Spleen (tissue), 11 donors: ENCODE results near the gene ATF6B. TPM values are rescaled to one million over a fixed set of nuclear protein-coding genes. Genes with fewer than 3 reads are reported as not detected.
A peak's percentile ranks its signal among the peaks of the same experiment; 100 is the strongest.

Source experiments
- DNase-seq: peaks from one replicate; pipeline ENCODE4 v3.0.0-alpha.2; 2020
- H3K27ac ChIP-seq, 8 donors: fragments of 200-600 bp; sonication (generic) in 7 of 8; 1 replicate in 4 of 8; 2 replicates in 4 of 8; pipeline versions ENCODE4 v1.5.0 to v1.8.0; 2016 to 2021; ENCODE audit warnings: inconsistent platforms in 4 of 8, mild to moderate bottlenecking in 4 of 8, moderate library complexity in 1 of 8
- H3K27me3 ChIP-seq, 7 donors: fragments of 200-600 bp; sonication (generic) in 6 of 7; replicated peaks in 1 of 7; 1 replicate in 4 of 7; 2 replicates in 3 of 7; pipeline versions ENCODE4 v1.5.0 to v1.8.0; 2016 to 2021; ENCODE audit warnings: inconsistent platforms in 3 of 7, mild to moderate bottlenecking in 1 of 7
- H3K36me3 ChIP-seq, 6 donors: fragments of 200-600 bp; sonication (generic) in 5 of 6; 1 replicate in 4 of 6; 2 replicates in 2 of 6; pipeline versions ENCODE4 v1.5.0 to v1.8.0; 2016 to 2021; ENCODE audit warnings: inconsistent platforms in 2 of 6
- H3K4me1 ChIP-seq, 6 donors: fragments of 200-600 bp; sonication (generic) in 5 of 6; 1 replicate in 3 of 6; 2 replicates in 3 of 6; pipeline versions ENCODE4 v1.5.0 to v1.8.0; 2016 to 2021; ENCODE audit warnings: inconsistent platforms in 3 of 6
- H3K4me3 ChIP-seq, 8 donors: fragments of 200-600 bp; sonication (generic) in 7 of 8; 1 replicate in 4 of 8; 2 replicates in 4 of 8; pipeline versions ENCODE4 v1.5.0 to v1.8.0; 2016 to 2021; ENCODE audit warnings: inconsistent platforms in 4 of 8, mild to moderate bottlenecking in 4 of 8, moderate library complexity in 2 of 8
- H3K9me3 ChIP-seq, 8 donors: fragments of 200-600 bp; sonication (generic) in 7 of 8; 1 replicate in 4 of 8; 2 replicates in 4 of 8; pipeline versions ENCODE4 v1.5.0 to v1.8.0; 2016 to 2021; ENCODE audit warnings: inconsistent platforms in 4 of 8
- POLR2A ChIP-seq, 3 donors: fragments of 450-650 bp; IDR thresholded peaks; one replicate each; pipeline ENCODE4 v1.5.1; 2017; ENCODE audit warnings: antibody characterized with exemption in 3 of 3, mild to moderate bottlenecking in 1 of 3
- POLR2AphosphoS5 ChIP-seq, 3 donors: sonication (generic); formaldehyde crosslinking; IDR thresholded peaks; one replicate each; pipeline ENCODE4 v1.5.1; 2017; ENCODE audit warnings: antibody characterized with exemption in 3 of 3
- WGBS, 5 donors: extraction: QIAGEN DNeasy Blood & Tissue Kit in 3 of 5; methylation state at CpG; one replicate each; pipeline versions ENCODE4 v1.1.5 to v1.1.7; 2013 to 2018; 5-methylcytosine and 5-hydroxymethylcytosine counted together
- intact Hi-C: fragments of 100-400 bp; cut with DNase I; formaldehyde crosslinking; loops from one replicate; pipeline ENCODE4 v1.15.0; 2023; ENCODE audit warnings: low total_unique reads
- polyA plus RNA-seq, 3 donors: library from polyadenylated mRNA; stranded (reverse); fragments of 200-250 nt; gene quantifications; one replicate each; pipeline ENCODE4 v1.2.1, GENCODE V29; 2013
- total RNA-seq, 7 donors: library from RNA; depleted of rRNA in 3 of 7; stranded (reverse); fragments of >200 nt in 3 of 7; fragmentation: NEBNext Ultra II Directional in 4 of 7; extraction: Animal tissue kit (Norgen Biotek cat#: 25700) in 4 of 7; gene quantifications; one replicate each; pipeline versions ENCODE4 v1.1.0 to v1.2.1, GENCODE V29; 2016 to 2021
- TF ChIP-seq, protein P1 (sequence below), 11 experiments: fragments of 200-600 bp in 7 of 11; fragments of 450-650 bp in 4 of 11; sonication (generic) in 4 of 11; IDR thresholded peaks in 8 of 11; conservative IDR thresholded peaks in 3 of 11; 1 replicate in 7 of 11; 2 replicates in 4 of 11; pipeline versions ENCODE4 v1.4.0 to v1.8.0; 2016 to 2021; ENCODE audit warnings: antibody characterized with exemption in 11 of 11, inconsistent platforms in 4 of 11, mild to moderate bottlenecking in 1 of 11
- donor health status: healthy with polysubstance abuse.
- donor health status: DM: no; HTN: no; CAD: no; lungs with moderate emphysema.
- donor health status: DM: no; HTN: no; CAD: no.
- donor health status: Bipolar disorder and iron deficiency.
- donor health status: healthy.
- donor health status: DM: no; HTN: no; CAD: no.
- donor health status: DM: yes; HTN: yes; CAD: no.

ATF6B gene
- total and polyA plus RNA-seq, 10 donors: 45.3 to 126 (median 92.7) TPM

DNA sequence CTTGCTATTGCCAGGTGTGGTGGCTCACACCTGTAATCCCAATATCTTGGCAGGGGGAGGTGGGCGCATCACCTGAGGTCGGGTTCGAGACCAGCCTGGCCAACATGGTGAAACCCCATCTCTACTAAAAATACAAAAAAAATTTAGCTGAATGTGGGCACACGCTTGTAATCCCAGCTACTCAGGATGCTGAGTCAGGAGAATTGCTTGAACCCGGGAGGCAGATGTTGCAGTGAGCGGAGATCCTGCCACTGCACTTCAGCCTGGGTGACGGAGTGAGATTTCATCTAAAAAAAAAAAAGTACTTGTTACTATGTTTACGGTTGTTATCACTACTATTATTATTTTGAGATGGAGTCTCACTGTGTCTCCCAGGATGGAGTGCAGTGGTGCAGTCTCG lies 28.8 kb upstream of the ATF6B start:
- intact Hi-C loops: no loop called here
- Histone ChIP-seq H3K27ac (no peak overlapping the region), H3K9me3 (no peaks in the 10 kb centered on the region), H3K36me3 (peaks cover 0 to 42% (median 16%) of the 10 kb centered on the region in 6 donors), H3K27me3 (peaks cover 0 to 27% (median 0%) of the 10 kb centered on the region in 7 donors), H3K4me3 (no peak overlapping the region), H3K4me1 (peaks cover 6 to 42% (median 28%) of the 10 kb centered on the region in 6 donors)
- no peak for DNase-seq
- TF ChIP-seq POLR2AphosphoS5 (IDR thresholded peaks at IDR 0.05) (no peak), POLR2A (IDR thresholded peaks at IDR 0.05) (no peak)
- TF ChIP-seq, protein P1, sequence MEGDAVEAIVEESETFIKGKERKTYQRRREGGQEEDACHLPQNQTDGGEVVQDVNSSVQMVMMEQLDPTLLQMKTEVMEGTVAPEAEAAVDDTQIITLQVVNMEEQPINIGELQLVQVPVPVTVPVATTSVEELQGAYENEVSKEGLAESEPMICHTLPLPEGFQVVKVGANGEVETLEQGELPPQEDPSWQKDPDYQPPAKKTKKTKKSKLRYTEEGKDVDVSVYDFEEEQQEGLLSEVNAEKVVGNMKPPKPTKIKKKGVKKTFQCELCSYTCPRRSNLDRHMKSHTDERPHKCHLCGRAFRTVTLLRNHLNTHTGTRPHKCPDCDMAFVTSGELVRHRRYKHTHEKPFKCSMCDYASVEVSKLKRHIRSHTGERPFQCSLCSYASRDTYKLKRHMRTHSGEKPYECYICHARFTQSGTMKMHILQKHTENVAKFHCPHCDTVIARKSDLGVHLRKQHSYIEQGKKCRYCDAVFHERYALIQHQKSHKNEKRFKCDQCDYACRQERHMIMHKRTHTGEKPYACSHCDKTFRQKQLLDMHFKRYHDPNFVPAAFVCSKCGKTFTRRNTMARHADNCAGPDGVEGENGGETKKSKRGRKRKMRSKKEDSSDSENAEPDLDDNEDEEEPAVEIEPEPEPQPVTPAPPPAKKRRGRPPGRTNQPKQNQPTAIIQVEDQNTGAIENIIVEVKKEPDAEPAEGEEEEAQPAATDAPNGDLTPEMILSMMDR (IDR thresholded peaks at IDR 0.05 in 8 of 11, conservative IDR thresholded peaks at IDR 0.05 in 3 of 11): no peak
- 90 to 98% (median 95%) methylated on average over 9 of the region's 9 CpGs for WGBS, 5 donors

GRCh38 chr6:32154514-32155161 lies 26.6 kb upstream of the ATF6B start:
- intact Hi-C loops: no loop called here
- peaks cover 6 to 62% (median 35%) of the 10 kb centered on the region in 6 donors for H3K4me1 ChIP-seq

DNA sequence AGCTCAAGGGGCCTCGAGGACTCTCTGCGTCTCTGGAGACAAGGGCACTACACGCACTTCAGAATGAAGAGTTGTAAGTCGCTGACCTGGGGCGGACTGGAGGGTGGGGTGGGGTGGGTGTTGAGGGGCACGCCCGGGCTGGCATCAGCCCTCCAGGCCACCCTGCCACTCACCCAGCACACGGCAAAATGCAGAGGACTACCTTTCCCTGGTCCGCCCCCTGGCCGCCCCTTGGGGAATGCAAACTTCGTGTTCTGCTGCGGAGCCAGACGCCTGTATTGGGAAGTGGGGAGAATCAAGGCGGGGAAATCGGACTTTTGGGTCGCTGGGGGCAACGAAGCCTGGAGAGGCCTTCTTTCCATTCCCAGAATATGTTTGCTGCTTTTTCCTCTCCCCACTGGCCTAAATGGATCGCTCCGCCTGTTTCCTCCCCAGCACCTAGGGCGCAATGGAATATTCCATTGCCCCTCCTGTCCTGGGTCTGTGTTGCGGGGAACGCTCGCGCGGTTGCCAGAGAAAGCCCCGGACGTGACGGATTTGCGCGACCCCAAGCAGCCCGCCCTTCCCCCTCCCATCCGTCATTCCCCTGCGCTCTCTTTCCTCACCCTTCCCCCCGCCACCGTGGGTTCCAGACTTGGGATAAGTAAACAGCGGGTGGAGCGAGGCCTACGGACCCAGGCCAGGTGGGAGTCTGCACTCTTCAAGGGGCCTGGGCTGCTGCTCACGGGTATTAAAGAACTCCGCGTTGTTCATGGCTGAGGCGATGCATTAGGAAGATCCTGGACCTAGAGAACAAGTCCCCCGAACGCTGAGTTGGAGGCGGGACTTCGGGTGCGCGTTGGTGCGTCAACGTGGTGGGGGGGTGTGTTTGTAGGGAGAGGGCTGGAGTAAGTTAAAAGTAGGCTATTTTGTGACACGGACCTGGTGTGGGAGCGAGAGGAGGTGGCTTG lies 25.8 kb upstream of the ATF6B start, which contains the start of gene PPT2:
TSS of gene PPT2 (plus strand) at position 578 of the 950 bp plus-strand sequence. CDS start 454 bp downstream, outside the sequence.
- Histone ChIP-seq H3K9me3 (no peaks in the 10 kb centered on the region), H3K27ac (peak within 1 kb of the TSS; percentile 62 to 86 (median 82)), H3K36me3 (peaks cover 0 to 32% (median 14%) of the 10 kb centered on the region in 6 donors), H3K4me1 (peaks cover 6 to 70% (median 39%) of the 10 kb centered on the region in 6 donors), H3K27me3 (peaks cover 0 to 57% (median 27%) of the 10 kb centered on the region in 7 donors), H3K4me3 (peak within 1 kb of the TSS; percentile 49 to 80 (median 68))
- peak; percentile 85 for DNase-seq
- WGBS, 5 donors: 1 to 6% (median 2%) methylated on average over 49 to 52 of the region's 52 CpGs
- intact Hi-C loops: no loop called here
- TF ChIP-seq POLR2AphosphoS5 (IDR thresholded peaks at IDR 0.05): peak; percentile 71 to 81 (median 75)
- no peak for TF ChIP-seq POLR2A (IDR thresholded peaks at IDR 0.05)
- TF ChIP-seq, protein P1 (IDR thresholded peaks at IDR 0.05 in 8 of 11, conservative IDR thresholded peaks at IDR 0.05 in 3 of 11): peak in 4 of 11 experiments; percentile 3 to 23 (median 4)

More at GRCh38 chr6:32154514-32155161, 26.6 kb upstream of the ATF6B start:
- H3K9me3 ChIP-seq: no peaks in the 10 kb centered on the region
- peaks cover 0 to 39% (median 16%) of the 10 kb centered on the region in 6 donors for H3K36me3 ChIP-seq
- TF ChIP-seq, protein P1 (IDR thresholded peaks at IDR 0.05 in 8 of 11, conservative IDR thresholded peaks at IDR 0.05 in 3 of 11): peak; percentile 37 to 75 (median 57)
- TF ChIP-seq POLR2AphosphoS5 (IDR thresholded peaks at IDR 0.05) (peak; percentile 38 to 64 (median 59)), POLR2A (IDR thresholded peaks at IDR 0.05) (no peak)
- 1 to 6% (median 4%) methylated on average over 15 to 34 of the region's 34 CpGs for WGBS, 5 donors
- H3K27me3 ChIP-seq: peaks cover 0 to 49% (median 19%) of the 10 kb centered on the region in 7 donors
- H3K4me3 ChIP-seq: peak overlapping the region; percentile 49 to 80 (median 68)
- peak; percentile 88 for DNase-seq
- H3K27ac ChIP-seq: peak overlapping the region; percentile 60 to 86 (median 82)
